SU-DHL-6 (cell line): ENCODE data around the gene PSORS1C1.

Experiments
- H2AFZ ChIP-seq: fragments of 200-600 bp; sonication (generic); 2 replicates; pipeline ENCODE4 v1.6.1; 2014; ENCODE audit warnings: low read depth, mild to moderate bottlenecking, moderate library complexity, mixed read lengths, antibody characterized with exemption, low read length; ENCODE audit not compliant: severe bottlenecking
- H3F3A ChIP-seq: fragments of 200-600 bp; shearing (Covaris generic); 2 replicates; pipeline ENCODE4 v1.6.0; 2016; ENCODE audit warnings: antibody characterized with exemption, mild to moderate bottlenecking; ENCODE audit not compliant: insufficient read depth
- H3K27ac ChIP-seq: fragments of 200-600 bp; sonication (generic); 2 replicates; pipeline ENCODE4 v1.5.1; 2016; ENCODE audit warnings: low read depth, mild to moderate bottlenecking, low read length, moderate library complexity, mixed read lengths
- H3K27me3 ChIP-seq: fragments of 200-600 bp; sonication (generic), shearing (Covaris generic); 2 replicates; pipeline ENCODE4 v1.6.0; 2014; ENCODE audit warnings: mild to moderate bottlenecking, low read length
- H3K36me3 ChIP-seq: fragments of 200-600 bp; sonication (generic); 2 replicates; pipeline ENCODE4 v1.6.1; 2014; ENCODE audit warnings: mild to moderate bottlenecking, low read length, mixed read lengths
- H3K4me2 ChIP-seq: fragments of 300-600, 200-600 bp; shearing (Covaris generic), sonication (generic); 2 replicates; pipeline ENCODE4 v1.6.0; 2014; ENCODE audit warnings: low read length, low read depth, mild to moderate bottlenecking; ENCODE audit not compliant: poor library complexity, severe bottlenecking
- H3K4me3 ChIP-seq: fragments of 200-600 bp; sonication (generic); 2 replicates; pipeline ENCODE4 v1.5.1; 2014; ENCODE audit warnings: antibody characterized with exemption, low read length, mild to moderate bottlenecking, mixed read lengths; ENCODE audit not compliant: insufficient read depth, poor library complexity, severe bottlenecking
- H3K79me2 ChIP-seq: fragments of 200-600 bp; sonication (generic); 2 replicates; pipeline ENCODE4 v1.6.1; 2014; ENCODE audit warnings: mild to moderate bottlenecking, low read length, moderate library complexity; ENCODE audit not compliant: insufficient read depth
- H3K9ac ChIP-seq: fragments of 200-600 bp; sonication (generic); 2 replicates; pipeline ENCODE4 v1.7.0; 2014; ENCODE audit warnings: mild to moderate bottlenecking, low read length
- H3K9me2 ChIP-seq: fragments of 200-600 bp; sonication (generic); replicated peaks from 2 replicates; pipeline ENCODE4 v1.6.1; 2014; ENCODE audit warnings: low read length; ENCODE audit not compliant: insufficient read depth
- H3K9me3 ChIP-seq: fragments of 200-600 bp; sonication (generic); 2 replicates; pipeline ENCODE4 v1.6.1; 2014; ENCODE audit warnings: low read length, mixed read lengths; ENCODE audit not compliant: insufficient read depth
- H4K20me1 ChIP-seq: fragments of 200-600 bp; sonication (generic); 2 replicates; pipeline ENCODE4 v1.6.1; 2014; ENCODE audit warnings: low read depth, mild to moderate bottlenecking, antibody characterized with exemption, low read length, moderate library complexity, mixed read lengths
- CTCF ChIP-seq: fragments of 200-600 bp; sonication (generic); IDR thresholded peaks from one replicate; pipeline ENCODE4 v1.5.1; 2017; ENCODE audit warnings: antibody characterized with exemption, mild to moderate bottlenecking, low read length, moderate library complexity; ENCODE audit not compliant: insufficient read depth, poor library complexity, severe bottlenecking
- EZH2phosphoT487 ChIP-seq: fragments of 200-600 bp; sonication (generic), shearing (Covaris generic); conservative IDR thresholded peaks from 2 replicates; pipeline ENCODE4 v1.6.1; 2018; ENCODE audit warnings: mild to moderate bottlenecking, antibody characterized with exemption, low read length, moderate library complexity, mixed read lengths

PSORS1C1 gene

GRCh38 chr6:31068669-31069340, 45.8 kb upstream of the PSORS1C1 start:
- Histone ChIP-seq H3K27me3 (no peaks in the 10 kb centered on the region), H4K20me1 (no peaks in the 10 kb centered on the region), H3K9me3 (no peaks in the 10 kb centered on the region), H2AFZ (no peak overlapping the region), H3K4me2 (no peak overlapping the region), H3K79me2 (no peaks in the 10 kb centered on the region), H3K27ac (no peak overlapping the region), H3K4me3 (no peak overlapping the region), H3K9me2 (no peaks in the 10 kb centered on the region), H3K9ac (no peak overlapping the region), H3K36me3 (no peaks in the 10 kb centered on the region), H3F3A (no peaks in the 10 kb centered on the region)
- no peak for TF ChIP-seq EZH2phosphoT487
- TF ChIP-seq CTCF: peak; percentile 98

- no peaks in the 10 kb centered on the region for H3K9me2 ChIP-seq
- no peaks in the 10 kb centered on the region for H3K27me3 ChIP-seq
- TF ChIP-seq EZH2phosphoT487 (no peak), CTCF (no peak)
- no peak overlapping the region for H3K4me2 ChIP-seq
- no peaks in the 10 kb centered on the region for H3F3A ChIP-seq
- no peaks in the 10 kb centered on the region for H3K36me3 ChIP-seq
- no peaks in the 10 kb centered on the region for H3K79me2 ChIP-seq
- no peak overlapping the region for H3K9ac ChIP-seq
- no peak overlapping the region for H3K4me3 ChIP-seq
- no peak overlapping the region for H3K27ac ChIP-seq
- no peaks in the 10 kb centered on the region for H4K20me1 ChIP-seq
- H2AFZ ChIP-seq: no peak overlapping the region
- H3K9me3 ChIP-seq: no peaks in the 10 kb centered on the region
These were observed 43.8 kb upstream of the PSORS1C1 start for GRCh38 chr6:31070711-31071197.

- Histone ChIP-seq H3K79me2 (no peaks in the 10 kb centered on the region), H3K27me3 (no peaks in the 10 kb centered on the region), H3K27ac (no peak overlapping the region), H3K9me2 (no peaks in the 10 kb centered on the region), H3K36me3 (no peaks in the 10 kb centered on the region), H3F3A (no peaks in the 10 kb centered on the region), H3K9me3 (no peaks in the 10 kb centered on the region), H3K4me3 (no peak overlapping the region), H2AFZ (no peak overlapping the region), H3K9ac (no peak overlapping the region), H3K4me2 (no peak overlapping the region), H4K20me1 (no peaks in the 10 kb centered on the region)
- TF ChIP-seq CTCF (no peak), EZH2phosphoT487 (no peak)
These were observed 40.2 kb upstream of the PSORS1C1 start for GRCh38 chr6:31074401-31074800.
